PC-3 (cell line): ENCODE data around the gene TRAF3. TPM values are rescaled to one million over a fixed set of nuclear protein-coding genes. Genes with fewer than 3 reads are reported as not detected.
"Not testable (repeated sequence)": the region's sequence is repeated elsewhere in the genome, so short reads cannot be mapped to it uniquely, and the experiment has no call there.

Experiments
- ATAC-seq: fragments of 200-7000 bp; cut with Tn5 transposase; 2 replicates; pipeline ENCODE4 v1.9.1; 2020; ENCODE audit warnings: mild to moderate bottlenecking, moderate library complexity
- BruUV-seq: library from RNA; stranded (reverse); fragments of 400-500 nt; replicated peaks from 2 replicates; lab custom pipeline; 2021; lab: Mats Ljungman, UMichigan
- CTCF ChIA-PET: fragments of 300-600 bp; sonication (Branson Sonifier 250); formaldehyde crosslinking; loops from one replicate; lab custom pipeline; 2022; ENCODE audit warnings: antibody characterized with exemption; lab: Charles Lee
- POLR2A ChIA-PET: fragments of 300-600 bp; sonication (Branson Sonifier 250); formaldehyde crosslinking; loops from one replicate; lab custom pipeline; 2022; ENCODE audit warnings: antibody characterized with exemption; ENCODE audit not compliant: unreplicated experiment; lab: Charles Lee
- DNase-seq: peaks from one replicate; pipeline ENCODE4 v3.0.0-alpha.2; 2015
- H2AFZ ChIP-seq: fragments of 300-600 bp; sonication (generic); 2 replicates; pipeline ENCODE4 v1.6.0; 2016; ENCODE audit warnings: antibody characterized with exemption, low read length
- H3F3A ChIP-seq: fragments of 300-600 bp; sonication (generic); one replicate; pipeline ENCODE4 v1.6.0; 2017; ENCODE audit warnings: antibody characterized with exemption, low read length, control low read depth, mild to moderate bottlenecking; ENCODE audit not compliant: unreplicated experiment
- H3K27ac ChIP-seq: fragments of 300-600 bp; sonication (generic); 2 replicates; pipeline ENCODE4 v1.5.1; 2016; ENCODE audit warnings: mild to moderate bottlenecking, low read length
- H3K27me3 ChIP-seq: fragments of 300-600 bp; sonication (generic); 2 replicates; pipeline ENCODE4 v1.6.1; 2016; ENCODE audit warnings: low read length, mixed read lengths
- H3K36me3 ChIP-seq: fragments of 300-600 bp; sonication (generic); 2 replicates; pipeline ENCODE4 v1.6.1; 2016; ENCODE audit warnings: low read depth, mixed run types, low read length, mixed read lengths
- H3K4me1 ChIP-seq: fragments of 300-600 bp; sonication (generic); 2 replicates; pipeline ENCODE4 v1.5.1; 2016; ENCODE audit warnings: low read length; ENCODE audit not compliant: insufficient read depth
- H3K4me2 ChIP-seq: fragments of 300-600 bp; sonication (generic); 2 replicates; pipeline ENCODE4 v1.6.0; 2016; ENCODE audit warnings: low read length
- H3K4me3 ChIP-seq: fragments of 300-600 bp; sonication (generic); 2 replicates; pipeline ENCODE4 v1.5.1; 2016; ENCODE audit warnings: mild to moderate bottlenecking, low read length, mixed read lengths
- H3K79me2 ChIP-seq: fragments of 300-600 bp; sonication (generic); 2 replicates; pipeline ENCODE4 v1.6.1; 2017; ENCODE audit warnings: low read length, mixed read lengths
- H3K9ac ChIP-seq: fragments of 300-600 bp; sonication (generic); 2 replicates; pipeline ENCODE4 v1.6.0; 2016; ENCODE audit warnings: mild to moderate bottlenecking, low read length
- H3K9me2 ChIP-seq: fragments of 300-600 bp; sonication (generic); replicated peaks from 2 replicates; pipeline ENCODE4 v1.6.1; 2016; ENCODE audit warnings: mixed run types, low read length, mixed read lengths
- H3K9me3 ChIP-seq: fragments of 300-600 bp; sonication (generic); 2 replicates; pipeline ENCODE4 v1.6.1; 2016; ENCODE audit warnings: low read length, mixed read lengths
- H4K20me1 ChIP-seq: fragments of 300-600 bp; sonication (generic); 2 replicates; pipeline ENCODE4 v1.6.1; 2016; ENCODE audit warnings: low read length, mixed read lengths
- CTCF ChIP-seq: fragments of 300-600 bp; sonication (generic); conservative IDR thresholded peaks from 2 replicates; pipeline ENCODE4 v1.5.1; 2017; ENCODE audit warnings: antibody characterized with exemption, low read depth, mild to moderate bottlenecking, low read length
- EZH2 ChIP-seq: fragments of 300-600 bp; sonication (generic); IDR thresholded peaks from one replicate; pipeline ENCODE4 v1.6.1; 2017; ENCODE audit warnings: antibody characterized with exemption, mild to moderate bottlenecking, low read length; ENCODE audit not compliant: unreplicated experiment
- EZH2phosphoT487 ChIP-seq: fragments of 300-600 bp; sonication (generic); IDR thresholded peaks from 2 replicates; pipeline ENCODE4 v1.6.1; 2018; ENCODE audit warnings: mild to moderate bottlenecking, antibody characterized with exemption, low read length, borderline replicate concordance
- intact Hi-C: fragments of 100-400 bp; cut with micrococcal nuclease; formaldehyde crosslinking; loops from 2 replicates; pipeline ENCODE4 v1.9.0; 2023
- total RNA-seq: library from RNA; depleted of rRNA; stranded (reverse); fragments of >200 nt; gene quantifications from 2 replicates; pipeline ENCODE4 v1.2.3, GENCODE V29; 2014

Gene TRAF3
- total RNA-seq, 1 experiment from 2014 or later = 19.4 TPM

GRCh38 chr14:102893452-102893851, 116.2 kb downstream of the TRAF3 start:
- DNase-seq (no peak), ATAC-seq (no peak)
- H3K4me2 ChIP-seq = no peak overlapping the region
- peaks cover 10% of the 10 kb centered on the region; the same call in 1 of the 2 replicates for H3K36me3 ChIP-seq
- peaks cover 3% of the 10 kb centered on the region; the same call in 1 of the 2 replicates for H3K4me1 ChIP-seq
- H3K9ac ChIP-seq = no peak overlapping the region
- ChIA-PET POLR2A (no interaction called here), CTCF (no interaction called here)
- intact Hi-C loops = no loop called here
- H2AFZ ChIP-seq = no peak overlapping the region
- no peaks in the 10 kb centered on the region for H3K9me3 ChIP-seq
- H3K27ac ChIP-seq = no peak overlapping the region
- no peaks in the 10 kb centered on the region for H4K20me1 ChIP-seq
- no peaks in the 10 kb centered on the region for H3K9me2 ChIP-seq
- H3K27me3 ChIP-seq = no peaks in the 10 kb centered on the region
- no peaks in the 10 kb centered on the region for H3F3A ChIP-seq
- TF ChIP-seq CTCF (no peak), EZH2phosphoT487 (no peak), EZH2 (no peak)
- no peak overlapping the region for H3K4me3 ChIP-seq
- no TSS peak for BruUV-seq
- H3K79me2 ChIP-seq = no peaks in the 10 kb centered on the region

- H3F3A ChIP-seq, H3K36me3 ChIP-seq, intact Hi-C loops, H3K79me2 ChIP-seq, CTCF ChIA-PET, H3K27me3 ChIP-seq, H2AFZ ChIP-seq, H3K4me3 ChIP-seq, H3K4me1 ChIP-seq, H3K9me3 ChIP-seq, H4K20me1 ChIP-seq, POLR2A ChIA-PET, BruUV-seq, ATAC-seq, H3K9ac ChIP-seq, H3K27ac ChIP-seq, H3K9me2 ChIP-seq, DNase-seq, H3K4me2 ChIP-seq: not testable (repeated sequence)
These were observed 119.5 kb downstream of the TRAF3 start for GRCh38 chr14:102896735-102897134.

- ATAC-seq = no peak
These were observed 120.2 kb downstream of the TRAF3 start for GRCh38 chr14:102897299-102898027.

More at GRCh38 chr14:102897299-102898027, 120.2 kb downstream of the TRAF3 start:
- TF ChIP-seq EZH2phosphoT487 (no peak), CTCF (no peak), EZH2 (no peak)
- no peaks in the 10 kb centered on the region for H4K20me1 ChIP-seq
- no peaks in the 10 kb centered on the region for H3K4me1 ChIP-seq
- ChIA-PET POLR2A (no interaction called here), CTCF (no interaction called here)
- DNase-seq = no peak
- no peak overlapping the region for H3K4me3 ChIP-seq
- intact Hi-C loops = no loop called here
- no peak overlapping the region for H3K9ac ChIP-seq
- no peaks in the 10 kb centered on the region for H3K79me2 ChIP-seq
- H3K36me3 ChIP-seq = peaks cover 10% of the 10 kb centered on the region; the same call in 1 of the 2 replicates
- no peak overlapping the region for H2AFZ ChIP-seq
- no peaks in the 10 kb centered on the region for H3K27me3 ChIP-seq
- H3K9me3 ChIP-seq = no peaks in the 10 kb centered on the region
- H3F3A ChIP-seq = no peaks in the 10 kb centered on the region
- BruUV-seq = no TSS peak
- no peak overlapping the region for H3K27ac ChIP-seq
- no peaks in the 10 kb centered on the region for H3K9me2 ChIP-seq
- no peak overlapping the region for H3K4me2 ChIP-seq
